Left ventricle myocardium inferior (tissue), 1 donor: ENCODE data around the gene PROB1. TPM values are rescaled to one million over a fixed set of nuclear protein-coding genes. Genes with fewer than 3 reads are reported as not detected.

Experiments used
- DNase-seq: peaks from one replicate; pipeline ENCODE4 v3.0.0-alpha.2; 2020
- H3K27ac ChIP-seq: fragments of 200-600 bp; replicated peaks from 2 replicates; pipeline ENCODE4 v1.8.0; 2021
- H3K27me3 ChIP-seq: fragments of 200-600 bp; 2 replicates; pipeline ENCODE4 v1.8.0; 2021; ENCODE audit warnings: low read depth
- H3K36me3 ChIP-seq: fragments of 200-600 bp; 2 replicates; pipeline ENCODE4 v1.8.0; 2021
- H3K4me1 ChIP-seq: fragments of 200-600 bp; 2 replicates; pipeline ENCODE4 v1.8.0; 2021
- H3K4me3 ChIP-seq: fragments of 200-600 bp; 2 replicates; pipeline ENCODE4 v1.8.0; 2021; ENCODE audit warnings: mild to moderate bottlenecking, moderate library complexity
- H3K9me3 ChIP-seq: fragments of 200-600 bp; replicated peaks from 2 replicates; pipeline ENCODE4 v1.8.0; 2021
- CTCF ChIP-seq: fragments of 200-600 bp; IDR thresholded peaks from 2 replicates; pipeline ENCODE4 v1.8.0; 2021; ENCODE audit warnings: antibody characterized with exemption, mild to moderate bottlenecking, borderline replicate concordance
- intact Hi-C: fragments of 100-400 bp; cut with micrococcal nuclease; formaldehyde crosslinking; loops from one replicate; pipeline ENCODE4 v1.11.0; 2022
- total RNA-seq: library from RNA; stranded (reverse); fragmentation: NEBNext Ultra II Directional; extraction: Animal tissue kit (Norgen Biotek cat#: 25700); gene quantifications from one replicate; pipeline ENCODE4 v1.2.1, GENCODE V29; 2021
- donor health status: DM: no; HTN: yes; CAD: no; lungs with severe emphysema.

Gene PROB1
- total RNA-seq, 1 donor from 2014 or later, result 46.3 TPM

GRCh38 chr5:139341689-139342422 lies 53.0 kb downstream of the PROB1 start, which contains the start of gene PAIP2:
Gene PAIP2 (plus strand): TSS chr5:139341854. CDS start chr5:139363785, 21,931 bp downstream.
- peak within 1 kb of the TSS; percentile 97 for H3K27ac ChIP-seq
- H3K4me1 ChIP-seq, result peaks cover 52% of the 10 kb centered on the region
- intact Hi-C loops, result no loop called here
- no peaks in the 10 kb centered on the region for H3K27me3 ChIP-seq
- H3K4me3 ChIP-seq, result peak within 1 kb of the TSS; percentile 94
- peaks cover 11% of the 10 kb centered on the region for H3K36me3 ChIP-seq
- peak; percentile 98 for DNase-seq
- no peaks in the 10 kb centered on the region for H3K9me3 ChIP-seq
- TF ChIP-seq CTCF, result peak; percentile 80

- intact Hi-C loops, result no loop called here
- H3K27ac ChIP-seq, result peak overlapping the region; percentile 97
- no peak for TF ChIP-seq CTCF
Observed at GRCh38 chr5:139341187-139341688, 53.7 kb downstream of the PROB1 start.

More at GRCh38 chr5:139341187-139341688, 53.7 kb downstream of the PROB1 start:
- Histone ChIP-seq H3K36me3 (peaks cover 11% of the 10 kb centered on the region), H3K27me3 (no peaks in the 10 kb centered on the region), H3K9me3 (no peaks in the 10 kb centered on the region), H3K4me3 (peak overlapping the region; percentile 94), H3K4me1 (peaks cover 46% of the 10 kb centered on the region)
- DNase-seq, result no peak

Other genes starting within 250 kb of the PROB1 start
- 39.3 TPM for gene SIL1, start 196.7 kb downstream of the PROB1 start, total RNA-seq
- gene MATR3, start 101.4 kb downstream of the PROB1 start, total RNA-seq, result 121 TPM
- gene PAIP2, start 53.2 kb downstream of the PROB1 start, total RNA-seq, result 148 TPM
- not detected for gene SLC23A1, start 11.8 kb downstream of the PROB1 start, total RNA-seq
- 0.58 TPM for gene MZB1, start 5.2 kb downstream of the PROB1 start, total RNA-seq
- 15.7 TPM for gene SPATA24, start 9.0 kb upstream of the PROB1 start, total RNA-seq
- gene DNAJC18, start 44.4 kb upstream of the PROB1 start, total RNA-seq, result 14.3 TPM
- gene ECSCR, start 67.6 kb upstream of the PROB1 start, total RNA-seq, result 20.9 TPM
- gene SMIM33, start 75.9 kb upstream of the PROB1 start, total RNA-seq, result not detected
- gene STING1, start 87.7 kb upstream of the PROB1 start, total RNA-seq, result 55.3 TPM
- 110 TPM for gene UBE2D2, start 166.2 kb upstream of the PROB1 start, total RNA-seq